ENCODE data around the gene HIP1.
"Not testable (repeated sequence)": the region's sequence is repeated elsewhere in the genome, so short reads cannot be mapped to it uniquely, and the experiment has no call there.

HIP1 gene
- total RNA-seq: 8.0 to 14.3 (median 8.9) reads per million in 4 donors

DNA sequence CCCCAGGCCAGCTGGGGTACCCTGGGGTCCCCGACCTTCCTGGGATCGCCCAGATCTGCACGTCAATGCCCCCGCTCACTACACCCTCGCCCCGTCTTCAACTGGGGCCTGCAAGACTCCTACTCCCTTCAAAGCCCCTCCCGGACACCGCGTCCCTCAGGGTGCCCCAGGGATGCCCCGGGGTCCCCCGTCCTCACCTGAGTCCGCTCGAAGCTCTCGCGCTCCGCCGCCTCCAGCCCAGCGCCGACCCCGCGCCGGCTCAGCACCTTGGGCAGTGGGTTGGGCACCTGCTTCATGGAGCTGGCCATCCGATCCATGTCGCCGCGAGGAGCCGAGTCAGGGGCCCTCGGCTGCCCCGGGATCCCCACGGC is at the start of gene HIP1:
Gene HIP1, minus strand, starts transcription at position 338 of the 371 bp plus-strand sequence. Its CDS starts 21 bp downstream, at position 317.
- DNase-seq: no peak

DNA sequence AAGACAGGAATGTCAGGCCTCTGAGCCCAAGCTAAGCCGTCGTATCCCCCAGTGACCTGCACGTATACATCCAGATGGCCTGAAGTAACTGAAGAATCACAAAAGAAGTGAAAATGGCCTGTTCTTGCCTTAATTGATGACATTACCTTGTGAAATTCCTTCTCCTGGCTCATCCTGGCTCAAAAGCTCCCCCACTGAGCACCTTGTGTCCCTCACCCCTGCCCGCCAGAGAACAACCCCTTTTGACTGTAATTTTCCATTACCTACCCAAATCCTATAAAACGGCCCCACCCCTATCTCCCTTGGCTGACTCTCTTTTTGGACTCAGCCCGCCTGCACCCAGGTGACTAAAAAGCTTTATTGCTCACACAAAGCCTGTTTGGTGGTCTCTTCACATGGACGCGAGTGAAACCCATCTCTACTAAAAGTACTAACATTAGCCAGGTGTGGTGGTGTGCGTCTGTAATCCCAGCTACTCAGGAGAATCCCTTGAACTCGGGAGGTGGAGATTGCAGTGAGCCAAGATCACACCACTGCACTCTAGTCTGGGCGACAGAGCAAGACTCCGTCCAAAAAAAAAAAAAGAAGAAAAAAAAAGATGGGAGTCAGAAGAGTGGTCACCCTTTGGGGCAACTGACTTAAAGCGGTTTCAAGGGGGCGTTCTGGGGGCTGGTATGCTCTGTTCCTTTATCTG is 49.6 kb upstream of the HIP1 start:
- DNase-seq: not testable (repeated sequence)

DNA sequence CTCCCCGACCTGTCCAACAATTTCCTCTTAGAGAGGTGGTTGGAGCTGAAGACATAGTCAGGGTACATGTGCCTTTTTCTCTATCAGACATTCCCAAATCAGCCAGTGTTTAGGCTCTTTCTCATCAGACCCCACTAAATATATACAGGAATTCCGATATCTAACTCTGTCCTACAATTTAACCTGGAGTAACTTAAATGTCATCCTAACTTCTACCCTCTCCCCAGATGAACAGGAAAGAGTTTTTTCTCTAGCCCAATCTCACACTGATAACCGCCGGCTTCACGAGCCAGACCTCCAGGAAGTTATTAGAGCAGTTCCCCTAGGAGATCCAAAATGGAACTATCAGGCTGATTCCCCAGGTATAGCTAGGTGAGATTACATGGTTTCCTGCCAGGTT is 44.3 kb upstream of the HIP1 start:
- not testable (repeated sequence) for DNase-seq

DNA sequence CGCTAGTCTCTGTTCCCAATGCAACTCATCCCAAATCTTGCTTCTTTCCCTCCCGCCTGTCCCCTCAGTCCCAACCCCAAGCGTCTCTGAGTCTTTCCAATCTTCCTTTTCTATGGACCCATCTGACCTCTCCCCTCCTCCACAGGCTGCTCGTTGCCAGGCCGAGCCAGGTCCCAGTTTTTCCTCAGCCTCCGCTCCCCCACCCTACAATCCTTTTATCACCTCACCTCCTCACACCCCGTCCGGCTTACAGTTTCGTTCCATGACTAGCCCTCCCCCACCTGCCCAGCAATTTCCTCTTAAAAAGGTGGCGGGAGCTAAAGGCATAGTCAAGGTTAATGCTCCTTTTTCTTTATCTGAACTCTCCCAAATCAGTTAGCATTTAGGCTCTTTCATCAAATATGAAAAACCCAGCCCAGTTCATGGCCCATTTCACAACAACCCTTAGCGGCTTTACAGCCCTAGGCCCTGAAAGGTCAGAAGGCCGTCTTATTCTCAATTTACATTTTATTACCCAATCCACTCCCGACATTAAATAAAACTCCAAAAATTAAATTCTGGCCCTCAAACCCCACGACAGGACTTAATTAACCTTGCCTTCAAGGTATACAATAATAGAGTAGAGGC is 42.0 kb upstream of the HIP1 start:
- DNase-seq: not testable (repeated sequence)

DNA sequence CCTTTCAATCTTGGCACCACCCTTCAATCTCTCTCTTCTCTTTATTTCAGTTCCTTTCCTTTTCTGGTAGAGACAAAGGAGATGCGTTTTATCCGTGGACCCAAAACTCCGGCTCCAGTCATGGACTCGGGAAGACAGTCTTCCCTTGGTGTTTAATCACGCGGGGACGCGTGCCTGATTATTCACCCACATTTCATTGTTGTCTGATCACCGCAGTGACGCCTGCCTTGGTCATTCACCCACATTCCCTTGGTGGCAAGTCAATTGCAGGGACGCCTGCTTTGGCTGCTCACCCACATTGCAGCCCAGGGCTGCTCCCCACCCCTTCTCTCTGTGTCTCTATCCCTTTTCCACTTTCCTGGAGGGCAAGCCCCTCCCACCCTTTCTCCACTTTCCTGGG is 40.8 kb upstream of the HIP1 start:
- not testable (repeated sequence) for DNase-seq

DNA sequence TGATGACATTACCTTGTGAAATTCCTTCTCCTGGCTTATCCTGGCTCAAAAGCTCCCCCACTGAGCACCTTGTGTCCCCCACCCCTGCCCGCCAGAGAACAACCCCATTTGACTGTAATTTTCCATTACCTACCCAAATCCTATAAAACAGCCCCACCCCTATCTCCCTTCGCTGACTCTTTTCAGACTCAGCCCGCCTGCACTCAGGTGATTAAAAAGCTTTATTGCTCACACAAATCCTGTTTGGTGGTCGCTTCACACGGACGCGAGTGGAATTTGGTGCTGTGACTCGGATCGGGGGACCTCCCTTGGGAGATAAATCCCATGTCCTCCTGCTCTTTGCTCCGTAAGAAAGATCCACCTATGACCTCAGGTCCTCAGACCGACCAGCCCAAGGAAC is 40.3 kb upstream of the HIP1 start:
- DNase-seq: not testable (repeated sequence)

DNA sequence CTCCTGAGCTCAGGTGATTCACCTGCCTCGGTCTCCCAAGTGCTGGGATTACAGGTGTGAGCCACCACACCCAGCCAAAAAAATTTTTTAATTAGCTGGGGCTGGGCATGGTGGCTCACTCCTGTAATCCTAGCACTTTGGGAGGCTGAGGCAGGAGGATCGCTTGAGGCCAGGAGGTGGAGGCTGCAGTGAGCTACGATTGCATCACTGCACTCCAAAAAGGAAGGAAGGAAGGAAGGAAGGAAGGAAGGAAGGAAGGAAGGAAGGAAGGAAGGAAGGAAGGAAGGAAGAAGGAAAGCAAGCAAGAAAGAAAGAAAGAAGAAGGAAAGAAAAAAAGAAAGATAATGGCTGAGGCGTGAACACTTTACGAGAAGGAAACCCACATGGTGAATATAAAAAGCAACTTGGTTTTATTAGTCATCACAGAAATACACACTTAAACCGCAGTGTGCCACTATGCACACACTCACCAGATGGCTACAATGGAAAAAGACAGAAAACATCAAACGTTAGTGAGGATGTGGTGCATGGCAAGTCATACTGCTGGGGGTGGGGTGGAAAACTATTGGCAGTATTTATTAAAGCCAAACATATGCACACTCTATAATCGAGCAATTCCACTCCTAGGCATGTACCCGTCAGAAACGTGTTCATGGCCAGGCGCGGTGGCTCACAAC is 37.7 kb upstream of the HIP1 start:
- DNase-seq: peak in 3 of 5 donors; percentile 6 to 87 (median 23)

DNA sequence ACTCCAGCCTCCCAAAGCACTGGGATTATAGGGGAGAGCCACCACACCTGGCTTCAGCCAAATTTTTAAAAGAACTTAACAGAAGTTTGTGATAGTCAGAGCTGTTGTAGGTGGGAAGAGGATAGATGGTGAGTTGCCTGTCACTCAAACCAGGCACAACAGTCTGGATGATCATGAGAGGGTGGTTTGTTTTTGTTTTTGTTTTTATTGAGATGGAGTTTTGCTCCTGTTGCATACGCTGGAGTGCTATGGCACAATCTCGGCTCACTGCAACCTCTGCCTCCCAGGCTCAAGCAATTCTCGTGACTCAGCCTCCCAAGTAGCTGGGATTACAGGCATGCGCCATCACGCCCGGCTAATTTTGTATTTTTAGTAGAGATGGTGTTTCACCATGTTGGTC is 35.2 kb upstream of the HIP1 start:
- not testable (repeated sequence) for DNase-seq

DNA sequence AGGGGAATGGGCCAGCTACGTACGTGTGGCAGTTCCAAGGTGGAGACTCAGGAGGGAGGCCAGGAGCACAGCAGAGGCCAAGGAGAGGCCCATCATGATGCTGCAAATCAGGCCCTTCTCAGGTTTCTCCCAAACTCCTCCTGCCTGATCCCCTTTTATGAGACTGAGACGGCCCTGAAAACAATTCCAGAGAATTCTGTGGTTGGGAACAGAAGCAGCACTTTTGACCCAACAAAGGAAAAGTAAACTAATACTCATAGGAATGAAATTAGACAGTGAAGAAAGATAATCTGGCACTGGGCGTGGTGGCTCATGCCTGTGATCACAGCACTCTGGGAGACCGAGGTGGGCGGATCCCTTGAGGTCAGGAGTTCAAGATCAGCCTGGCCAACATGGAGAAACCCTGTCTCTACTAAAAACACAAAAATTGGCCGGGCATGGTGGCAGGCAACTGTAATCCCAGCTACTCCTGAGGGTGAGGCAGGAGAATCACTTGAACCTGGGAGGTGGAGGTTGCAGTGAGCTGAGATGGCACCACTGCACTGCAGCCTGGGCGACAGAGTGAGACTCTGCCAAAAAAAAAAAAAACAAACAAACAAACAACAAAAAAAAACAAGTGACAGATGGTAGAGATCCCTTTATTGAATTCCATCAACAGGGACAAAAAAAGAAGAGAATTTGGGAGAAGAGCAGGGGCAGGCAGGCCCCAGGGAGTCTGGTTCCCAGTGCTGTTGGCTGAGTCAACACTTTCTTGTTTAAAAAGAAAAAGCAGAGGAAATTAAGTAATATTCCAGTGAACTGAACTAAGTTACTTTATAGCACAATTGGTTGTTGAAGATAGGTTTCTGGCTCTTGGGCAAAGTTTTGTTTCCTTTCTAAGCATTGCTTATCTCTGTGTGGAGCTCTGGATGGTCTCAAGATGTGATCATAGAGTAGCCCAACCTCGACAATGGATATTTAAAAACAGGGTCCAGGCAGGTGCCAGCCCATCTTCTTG is 33.6 kb upstream of the HIP1 start, which contains the start of gene CCL26:
Gene CCL26, minus strand, starts transcription at position 131 of the 997 bp plus-strand sequence. Its CDS starts 35 bp downstream, at position 96.
- no peak for DNase-seq

DNA sequence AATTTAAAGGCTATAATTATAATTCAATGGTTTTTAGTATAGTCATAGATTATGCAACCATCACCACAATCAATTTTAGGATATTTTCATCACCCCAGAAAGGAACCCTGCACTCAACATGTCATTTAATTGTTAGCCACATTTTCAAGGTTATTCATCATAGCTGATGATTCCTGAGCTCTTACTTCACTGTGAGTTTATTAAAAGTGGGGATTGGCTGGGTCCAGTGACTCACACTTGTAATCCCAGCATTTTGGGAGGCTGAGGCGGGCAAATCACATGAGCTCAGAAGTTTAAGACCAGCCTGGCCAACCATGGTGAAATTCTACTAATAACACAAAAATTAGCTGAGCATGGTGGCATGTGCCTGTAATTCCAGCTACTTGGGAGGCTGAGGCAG is 32.5 kb upstream of the HIP1 start:
- DNase-seq: no peak

DNA sequence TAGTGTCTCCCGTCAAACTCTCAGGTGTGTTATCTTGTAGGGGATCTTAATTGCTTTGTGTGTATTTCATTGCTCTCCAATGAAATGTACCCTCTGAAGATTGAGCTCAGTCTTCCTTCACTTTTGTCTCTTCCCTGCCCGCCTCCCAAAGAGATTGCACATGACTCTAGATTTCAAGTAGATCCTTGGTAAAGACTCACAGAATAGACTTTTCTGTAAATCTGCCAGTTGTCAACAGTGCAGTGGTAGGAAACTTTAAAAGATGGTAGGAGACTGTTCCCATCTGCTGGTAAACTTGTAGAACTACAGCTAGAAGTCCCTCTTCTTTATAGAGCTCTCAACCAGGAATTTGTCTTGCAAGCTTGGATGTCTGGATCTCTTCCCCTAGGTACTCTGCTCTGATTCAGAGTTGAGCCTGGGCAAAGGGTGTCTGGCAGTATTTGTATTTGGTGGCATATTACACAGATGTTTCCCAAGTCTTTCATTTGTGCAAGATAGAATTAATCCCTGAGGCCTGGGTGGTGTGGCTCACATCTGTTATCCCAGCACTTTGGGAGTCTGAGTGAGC is 23.7 kb upstream of the HIP1 start:
- DNase-seq: peak in 1 of 5 donors; percentile 28

DNA sequence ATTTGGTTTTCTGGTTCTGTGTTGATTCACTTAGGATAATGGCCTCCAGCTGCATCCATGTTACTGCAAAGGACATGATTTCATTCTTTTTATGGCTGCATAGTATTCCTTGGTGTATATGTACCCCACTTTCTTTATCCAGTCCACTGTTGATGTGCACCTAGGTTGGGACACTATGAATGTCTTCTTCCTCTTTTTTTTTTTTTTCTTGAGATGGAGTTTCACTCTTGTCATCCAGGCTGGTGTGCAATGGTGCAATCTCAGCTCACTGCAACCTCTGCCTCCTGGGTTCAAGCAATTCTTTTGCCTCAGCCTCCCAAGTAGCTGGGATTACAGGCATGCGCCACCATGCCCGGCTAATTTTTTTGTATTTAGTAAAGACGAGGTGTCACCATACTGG is 23.1 kb upstream of the HIP1 start:
- DNase-seq: not testable (repeated sequence)

DNA sequence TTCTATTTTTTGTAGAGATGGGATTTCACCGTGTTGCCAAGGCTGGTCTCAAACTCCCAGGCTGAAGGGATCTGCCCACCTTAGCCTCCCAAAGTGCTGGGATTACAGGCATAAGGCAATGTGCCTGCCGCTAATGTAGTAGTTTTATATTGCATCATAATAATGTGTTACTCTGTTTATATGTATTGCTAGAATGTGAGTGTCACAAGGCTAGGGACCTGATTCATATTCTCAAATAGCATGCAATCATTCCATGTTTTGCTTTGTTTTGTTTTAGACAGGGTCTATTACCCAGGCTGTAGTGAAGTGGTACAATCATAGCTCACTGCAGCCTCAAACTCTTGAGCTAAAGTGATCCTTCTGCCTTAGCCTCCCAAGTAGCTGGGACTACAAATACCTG is 19.8 kb upstream of the HIP1 start:
- DNase-seq: no peak

DNA sequence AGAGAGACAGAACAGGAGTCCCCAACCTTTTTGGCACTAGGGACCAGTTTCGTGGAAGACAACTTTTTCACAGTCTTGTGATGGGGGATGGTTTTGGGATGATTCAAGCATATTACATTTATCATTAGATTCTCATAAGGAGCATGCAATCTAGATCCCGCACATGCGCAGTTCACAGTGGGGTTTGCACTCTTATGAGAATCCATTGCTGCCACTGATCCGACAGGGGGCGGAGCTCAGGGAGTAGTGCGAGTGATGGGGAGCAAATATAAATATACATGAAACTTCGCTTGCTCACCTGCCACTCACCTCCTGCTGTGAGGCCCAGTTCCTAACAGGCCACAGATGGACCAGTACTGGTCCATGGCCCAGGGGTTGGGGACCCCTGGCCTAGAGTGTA is 19.1 kb upstream of the HIP1 start:
- no peak for DNase-seq

DNA sequence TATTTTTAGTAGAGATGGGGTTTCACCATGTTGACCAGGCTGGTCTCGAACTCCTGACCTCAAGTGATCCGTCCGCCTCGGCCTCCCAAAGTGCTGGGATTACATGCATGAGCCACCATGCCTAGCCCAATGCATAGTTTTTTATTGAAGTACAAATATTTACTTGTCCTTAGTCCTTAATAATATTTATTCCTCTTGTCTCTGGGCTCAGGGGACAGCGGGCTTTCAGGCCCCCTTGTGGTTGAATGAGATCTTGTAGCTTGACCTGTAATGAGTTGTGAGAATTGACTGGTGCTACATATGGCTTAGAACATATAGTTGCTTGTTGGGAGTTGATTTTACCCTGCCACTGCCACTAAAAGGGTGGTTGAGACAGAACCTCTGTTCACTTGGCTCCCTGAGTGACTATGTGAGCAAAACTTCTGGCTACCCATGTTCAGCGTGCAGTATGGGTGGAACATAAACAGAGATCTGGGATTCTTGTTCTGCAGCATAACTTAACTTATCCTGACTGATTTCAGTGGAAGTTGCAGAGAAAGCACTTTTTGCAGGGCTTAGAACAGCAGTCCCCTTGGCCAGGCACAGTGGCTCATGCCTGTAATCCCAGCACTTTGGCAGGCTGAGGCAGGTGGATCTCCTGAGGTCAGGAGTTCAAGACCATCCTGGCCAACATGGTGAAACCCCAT is 18.4 kb upstream of the HIP1 start:
- no peak for DNase-seq

DNA sequence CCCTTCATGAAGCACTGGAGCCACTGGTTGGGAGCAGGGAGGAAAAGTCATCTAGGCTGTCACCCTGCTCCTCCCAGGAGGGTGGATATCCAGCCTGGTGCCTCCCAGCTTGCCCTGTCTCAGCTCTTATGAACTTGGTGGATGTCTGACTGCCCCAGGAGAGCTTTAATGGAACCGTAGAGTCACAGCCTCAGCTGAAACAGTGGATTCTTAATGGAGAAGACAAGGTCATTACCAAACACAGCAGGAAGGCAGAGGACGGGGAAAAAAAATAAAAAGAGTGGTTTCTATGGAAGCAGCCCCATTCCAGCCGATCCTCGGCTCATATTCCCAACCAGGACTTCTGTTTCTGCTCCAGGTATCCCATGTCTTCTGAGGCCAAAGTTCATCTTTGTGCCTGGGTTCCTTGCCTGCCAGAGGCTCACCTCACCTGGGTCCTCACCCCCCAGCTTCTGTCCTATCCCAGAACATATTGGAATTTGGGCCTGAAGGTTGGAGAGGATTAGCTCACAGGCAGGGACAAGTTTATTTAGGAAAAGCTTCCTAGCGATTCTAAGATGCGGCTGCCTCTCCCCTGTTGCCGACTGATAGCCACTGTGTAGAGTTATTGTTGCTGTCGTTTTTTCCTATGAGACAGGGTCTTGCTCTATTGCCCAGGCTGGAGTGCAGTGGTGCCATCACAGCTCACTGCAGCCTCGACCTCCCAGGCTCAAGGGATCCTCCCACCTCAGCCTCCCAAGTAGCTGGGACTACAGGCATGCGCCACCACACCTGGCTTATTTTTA is 17.7 kb upstream of the HIP1 start:
- DNase-seq: no peak

DNA sequence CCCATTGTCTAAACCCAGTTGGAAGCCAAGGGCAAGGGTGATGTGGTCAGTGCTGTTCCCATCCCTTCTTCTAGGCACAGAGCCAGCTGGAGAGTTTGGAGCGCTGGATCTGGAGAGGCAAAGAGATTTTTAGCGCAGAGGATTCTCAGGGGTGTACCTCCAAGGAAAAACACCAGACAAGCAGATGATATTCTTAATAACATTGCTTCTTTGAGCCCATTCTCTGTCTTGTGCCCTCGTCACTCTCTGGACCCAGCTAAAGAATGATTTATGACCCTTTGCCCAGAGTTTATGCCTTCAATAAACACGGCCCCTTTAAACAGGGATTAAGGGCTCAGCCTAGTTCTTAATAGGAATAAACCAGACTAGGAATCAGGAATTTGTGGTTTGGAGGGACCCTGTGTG is 4.7 kb upstream of the HIP1 start:
- DNase-seq: no peak

DNA sequence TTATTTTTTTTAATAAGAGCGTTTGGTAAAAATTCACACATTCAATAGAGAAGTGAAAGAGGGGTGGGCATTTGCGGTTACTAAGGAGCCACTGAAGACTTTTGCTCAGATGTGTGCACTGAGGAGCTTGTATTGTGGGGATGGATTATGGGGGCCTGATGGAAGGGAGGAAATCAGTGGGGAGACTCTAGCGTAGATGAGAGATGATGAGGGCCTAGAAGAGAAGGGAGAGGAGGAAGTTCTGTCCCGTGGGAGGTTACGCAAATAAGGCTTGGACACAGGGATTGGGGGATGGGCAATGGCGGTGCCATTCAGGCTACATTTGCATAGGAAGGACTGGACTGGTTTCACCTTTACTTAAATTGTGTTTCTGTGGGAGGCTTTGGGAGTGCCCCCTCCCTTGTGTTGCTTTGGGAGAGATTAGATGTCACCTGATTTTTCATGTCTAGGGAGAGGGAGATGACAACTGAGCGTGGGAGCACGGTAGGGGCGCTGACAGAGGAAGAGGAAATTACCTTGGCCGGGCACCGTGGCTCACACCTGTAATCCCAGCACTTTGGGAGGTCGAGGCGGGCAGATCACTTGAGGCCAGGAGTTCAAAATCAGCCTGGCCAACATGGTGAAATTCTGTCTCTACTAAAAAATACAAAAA is 2.2 kb upstream of the HIP1 start:
- DNase-seq: no peak

DNA sequence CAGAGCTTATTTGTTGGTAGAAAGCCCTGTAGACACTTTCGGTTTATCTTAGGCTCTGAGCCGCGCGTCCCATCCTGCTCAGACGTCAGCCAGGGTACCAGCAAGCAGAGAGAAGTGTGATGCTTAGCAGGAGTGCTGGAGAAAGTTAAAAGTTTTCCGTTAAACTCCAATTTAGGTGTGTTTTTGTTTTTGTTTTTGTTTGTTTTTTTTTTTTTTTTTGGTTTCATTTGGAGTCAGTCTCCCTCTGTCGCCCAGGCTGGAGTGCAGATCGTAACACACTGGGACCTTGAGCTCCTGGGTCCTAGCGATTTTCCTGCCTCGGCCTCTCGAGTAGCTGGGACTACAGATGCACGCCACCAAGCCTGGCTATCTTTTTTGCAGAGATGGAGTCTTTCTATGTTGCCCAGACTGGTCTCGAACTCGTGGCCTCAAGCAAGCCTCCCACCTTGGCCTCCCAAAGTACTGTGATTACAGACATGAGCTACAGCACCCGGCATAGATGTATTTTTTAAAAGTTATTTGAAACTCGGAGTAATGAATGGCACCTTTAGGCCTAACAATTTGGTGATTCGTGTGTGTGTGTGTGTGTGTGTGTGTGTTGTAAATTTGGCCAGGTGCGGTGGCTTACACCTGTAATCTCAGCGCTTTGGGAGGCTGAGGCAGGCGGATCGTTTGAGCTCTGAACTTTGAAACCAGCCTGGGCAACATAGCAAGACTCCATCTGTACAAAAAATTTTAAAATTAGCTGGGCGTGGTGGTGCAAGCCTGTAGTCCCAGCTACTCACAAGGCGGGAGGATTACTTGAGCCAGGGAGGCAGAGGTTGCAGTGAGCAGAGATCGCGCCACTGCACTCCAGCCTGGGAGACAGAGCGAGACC is 1.3 kb upstream of the HIP1 start:
- peak in 1 of 5 donors; percentile 63 for DNase-seq
